GM12878 (cell line): ENCODE data around the gene USP36. TPM values are rescaled to one million over a fixed set of nuclear protein-coding genes. Genes with fewer than 3 reads are reported as not detected.

ENCODE experiments used
- CBX3 ChIP-seq: fragments of 200-600 bp; sonication (generic); IDR thresholded peaks from 2 replicates; pipeline ENCODE4 v1.6.1; 2016; ENCODE audit warnings: low read depth, borderline replicate concordance
- CEBPZ ChIP-seq: fragments of 150-350 bp; IDR thresholded peaks from 2 replicates; pipeline ENCODE4 v1.6.1; 2016; ENCODE audit warnings: low read depth, low read length
- E4F1 ChIP-seq: fragments of 450-650 bp; IDR thresholded peaks from 2 replicates; pipeline ENCODE4 v1.6.1; 2018; ENCODE audit warnings: borderline replicate concordance, mild to moderate bottlenecking; ENCODE audit not compliant: partially characterized antibody
- MEF2A ChIP-seq: IDR thresholded peaks from 2 replicates; pipeline ENCODE4 v1.6.1; 2011; ENCODE audit warnings: low read depth, mild to moderate bottlenecking, low read length, moderate library complexity; ENCODE audit not compliant: insufficient read depth
- PAX8 ChIP-seq: fragments of 450-650 bp; IDR thresholded peaks from 2 replicates; pipeline ENCODE4 v1.6.1; 2017; ENCODE audit warnings: mild to moderate bottlenecking, moderate library complexity
- ZNF384 ChIP-seq: IDR thresholded peaks from 2 replicates; pipeline ENCODE4 v1.6.1; 2012; ENCODE audit warnings: low read depth, mild to moderate bottlenecking, low read length, improper control_type of control experiment, borderline replicate concordance
- polyA plus RNA-seq, 11 experiments: library from polyadenylated mRNA; depleted of rRNA in 4 of 11; unstranded in 6 of 11; stranded (reverse) in 5 of 11; fragments of >200 nt; fragmentation: Nextera tagmentation in 4 of 11; fragmentation: Illumina TruSeq in 1 of 11; extraction: Ambion mirVana in 4 of 11; extraction: Trizol in 1 of 11; gene quantifications; 1 replicate in 1 of 11; 2 replicates in 10 of 11; pipeline versions ENCODE4 v1.2.1 to v1.2.3, GENCODE V29; 2011 to 2016; ENCODE audit warnings: inconsistent platforms in 2 of 11, missing spikeins in 2 of 11, low read depth in 1 of 11
- total RNA-seq, 4 experiments: library from RNA; depleted of rRNA in 3 of 4; stranded (reverse); fragments of >200 nt in 3 of 4; fragmentation: Illumina TruSeq in 1 of 4; extraction: Trizol in 1 of 4; gene quantifications; 2 replicates each; pipeline versions ENCODE4 v1.2.1 to v1.2.3, GENCODE V29; 2013 to 2021

Gene USP36
- total and polyA plus RNA-seq, 10 of the 15 experiments (the other 5 are each of a cell fraction or from before 2014, with no cell fraction given): 7.2 to 65.7 (median 33.6) TPM

GRCh38 chr17:78855561-78856165 lies 15.0 kb upstream of the USP36 start (continued):
- no peak for TF ChIP-seq CBX3
- TF ChIP-seq CEBPZ: no peak
- no peak for TF ChIP-seq PAX8
- no peak for TF ChIP-seq E4F1
- TF ChIP-seq ZNF384: no peak
- TF ChIP-seq MEF2A: no peak
